ENCODE measurements around the gene MPV17L2.
"Not testable (repeated sequence)": the region's sequence is repeated elsewhere in the genome, so short reads cannot be mapped to it uniquely, and the experiment has no call there.

The MPV17L2 gene

DNA sequence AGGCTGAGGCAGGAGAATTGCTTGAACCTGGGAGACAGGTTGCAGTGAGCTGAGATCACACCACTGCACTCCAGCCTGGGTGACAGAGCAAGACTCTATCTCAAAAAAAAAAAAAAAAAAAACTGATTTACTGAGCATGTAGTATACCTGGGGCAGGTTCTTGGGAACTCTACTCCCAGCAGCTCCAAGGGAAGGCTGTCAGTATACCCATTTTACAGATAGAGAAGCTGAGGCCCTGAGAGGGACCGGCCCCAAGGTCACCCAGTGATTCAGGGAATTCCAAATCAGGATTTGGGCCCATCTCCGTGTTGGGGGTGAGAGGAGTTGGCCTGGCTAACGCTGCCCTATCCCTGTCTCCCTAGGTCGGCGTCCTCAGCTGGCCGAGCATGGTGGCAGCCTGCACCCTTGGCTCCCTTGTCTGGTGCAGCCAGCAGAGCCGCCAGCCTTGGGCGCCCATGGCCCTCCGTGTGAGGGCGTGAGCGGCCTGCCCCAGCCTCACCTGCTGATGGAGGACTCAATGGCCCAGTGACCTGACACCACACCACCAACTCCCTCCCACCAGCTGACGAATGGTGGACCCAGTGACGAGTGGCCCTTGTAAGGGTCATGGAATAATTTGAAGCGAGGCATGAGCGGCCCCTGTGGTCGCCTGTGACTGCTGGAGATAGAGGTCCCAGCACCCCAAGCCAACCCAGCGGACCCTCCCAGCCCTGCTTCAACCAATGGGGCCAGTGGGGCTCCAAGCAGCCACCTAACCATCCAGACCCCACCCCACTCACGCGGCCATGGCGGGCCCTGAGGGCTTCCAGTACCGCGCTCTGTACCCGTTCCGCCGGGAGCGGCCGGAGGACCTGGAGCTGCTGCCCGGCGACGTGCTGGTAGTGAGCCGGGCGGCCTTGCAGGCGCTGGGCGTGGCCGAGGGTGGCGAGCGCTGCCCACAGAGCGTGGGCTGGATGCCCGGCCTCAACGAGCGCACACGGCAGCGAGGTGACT lies 37.6 kb upstream of the MPV17L2 start:
- no peak for DNase-seq (ENCODE audit: low spot score)
- in situ Hi-C loops (cut with MboI; ENCODE audit: low sequenced_read_pairs, unreplicated experiment) = no loop called here
- TF ChIP-seq, protein P1, sequence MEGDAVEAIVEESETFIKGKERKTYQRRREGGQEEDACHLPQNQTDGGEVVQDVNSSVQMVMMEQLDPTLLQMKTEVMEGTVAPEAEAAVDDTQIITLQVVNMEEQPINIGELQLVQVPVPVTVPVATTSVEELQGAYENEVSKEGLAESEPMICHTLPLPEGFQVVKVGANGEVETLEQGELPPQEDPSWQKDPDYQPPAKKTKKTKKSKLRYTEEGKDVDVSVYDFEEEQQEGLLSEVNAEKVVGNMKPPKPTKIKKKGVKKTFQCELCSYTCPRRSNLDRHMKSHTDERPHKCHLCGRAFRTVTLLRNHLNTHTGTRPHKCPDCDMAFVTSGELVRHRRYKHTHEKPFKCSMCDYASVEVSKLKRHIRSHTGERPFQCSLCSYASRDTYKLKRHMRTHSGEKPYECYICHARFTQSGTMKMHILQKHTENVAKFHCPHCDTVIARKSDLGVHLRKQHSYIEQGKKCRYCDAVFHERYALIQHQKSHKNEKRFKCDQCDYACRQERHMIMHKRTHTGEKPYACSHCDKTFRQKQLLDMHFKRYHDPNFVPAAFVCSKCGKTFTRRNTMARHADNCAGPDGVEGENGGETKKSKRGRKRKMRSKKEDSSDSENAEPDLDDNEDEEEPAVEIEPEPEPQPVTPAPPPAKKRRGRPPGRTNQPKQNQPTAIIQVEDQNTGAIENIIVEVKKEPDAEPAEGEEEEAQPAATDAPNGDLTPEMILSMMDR (IDR thresholded peaks at IDR 0.05; ENCODE audit: borderline replicate concordance, control extremely low read depth, extremely low read depth, insufficient read depth, missing control alignments) = no peak

DNA sequence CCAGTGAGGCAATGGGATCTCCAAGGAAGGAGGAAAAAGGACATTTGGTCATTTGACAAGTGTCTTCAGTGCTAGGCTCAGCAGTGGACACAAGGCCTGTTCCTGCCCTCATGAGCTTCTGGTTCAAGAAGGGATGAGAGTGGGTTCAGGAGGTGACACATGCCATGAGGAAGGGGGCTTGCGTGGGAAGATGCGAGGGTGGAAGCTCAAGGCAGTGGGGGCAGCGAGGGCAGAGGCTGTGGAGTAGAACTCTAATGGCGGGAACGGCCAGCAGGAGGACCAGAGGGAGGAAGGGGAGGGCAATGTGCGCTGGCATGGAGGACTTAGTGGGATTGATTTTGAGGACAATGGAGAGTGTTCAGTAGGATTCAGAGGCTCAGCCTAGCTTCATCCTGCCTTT lies 36.8 kb upstream of the MPV17L2 start:
- in situ Hi-C loops (cut with MboI; ENCODE audit: low sequenced_read_pairs, unreplicated experiment) = no loop called here

DNA sequence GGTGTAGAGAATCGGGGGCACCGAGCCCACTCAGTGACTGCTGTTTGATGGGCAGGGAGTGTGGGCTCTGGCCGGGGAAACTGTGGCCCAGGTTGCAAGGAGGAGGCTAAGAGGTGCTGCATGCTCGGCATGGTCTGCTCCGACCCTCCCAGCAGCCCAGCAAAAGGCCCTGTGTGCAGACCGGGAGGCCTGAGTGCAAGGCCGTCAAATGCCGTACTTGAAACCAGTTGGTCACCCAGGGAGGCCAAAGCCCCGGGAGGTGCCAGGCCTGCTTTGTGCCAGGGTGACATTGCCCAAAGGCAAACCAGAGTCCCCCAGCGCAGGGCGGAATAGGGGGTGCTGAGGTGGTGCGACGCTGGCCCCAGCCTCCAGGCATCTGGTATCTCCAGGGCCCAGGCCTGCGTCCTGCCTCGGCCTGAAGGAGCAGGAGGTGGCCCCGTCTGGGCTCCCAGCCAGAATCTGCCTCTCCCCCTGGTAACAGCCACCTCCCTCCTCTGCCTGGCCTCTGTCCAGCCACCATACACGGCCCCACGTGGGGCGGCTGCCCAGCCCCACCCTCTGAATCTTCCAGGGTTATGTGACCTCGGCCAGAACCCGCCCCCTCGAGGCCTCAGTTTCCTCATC lies 36.1 kb upstream of the MPV17L2 start:
- in situ Hi-C loops (cut with MboI; ENCODE audit: low sequenced_read_pairs, unreplicated experiment) = no loop called here
- DNase-seq (ENCODE audit: low spot score) = no peak
- TF ChIP-seq, protein P1 (IDR thresholded peaks at IDR 0.05; ENCODE audit: borderline replicate concordance, control extremely low read depth, extremely low read depth, insufficient read depth, missing control alignments) = no peak

More for the DNA sequence above, 36.8 kb upstream of the MPV17L2 start:
- TF ChIP-seq, protein P1 (IDR thresholded peaks at IDR 0.05; ENCODE audit: borderline replicate concordance, control extremely low read depth, extremely low read depth, insufficient read depth, missing control alignments) = no peak
- DNase-seq (ENCODE audit: low spot score) = no peak

DNA sequence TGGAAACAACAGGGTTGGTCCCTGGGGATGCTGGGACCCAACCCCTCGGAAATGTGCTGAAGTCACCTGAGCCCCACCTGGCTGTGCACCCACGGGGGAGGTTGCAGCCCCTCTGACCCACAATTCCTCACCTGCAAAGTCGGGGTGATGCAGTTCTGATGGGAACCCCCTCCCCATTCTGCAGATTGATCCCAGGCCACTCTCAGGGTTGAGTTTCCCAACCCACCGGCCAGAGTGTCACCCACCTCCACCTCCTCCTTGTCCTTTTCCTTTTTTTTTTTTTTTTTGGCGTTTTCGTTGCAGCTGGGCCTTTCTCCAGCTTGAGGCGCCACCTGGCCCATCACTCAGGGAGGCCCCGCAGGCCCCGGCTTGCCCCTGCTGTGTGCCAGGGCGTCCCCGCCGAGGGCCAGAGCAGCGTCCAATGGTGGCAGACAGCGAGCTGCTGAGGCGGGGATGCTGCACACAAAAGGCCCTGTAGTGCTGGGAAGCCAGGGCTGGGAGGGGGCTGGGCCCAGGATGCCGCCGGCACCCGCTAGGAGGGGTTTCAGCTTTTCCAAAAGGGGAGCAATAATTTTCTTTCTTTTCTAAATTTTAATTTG lies 35.5 kb upstream of the MPV17L2 start:
- in situ Hi-C loops (cut with MboI; ENCODE audit: low sequenced_read_pairs, unreplicated experiment) = no loop called here
- no peak for DNase-seq (ENCODE audit: low spot score)
- TF ChIP-seq, protein P1 (IDR thresholded peaks at IDR 0.05; ENCODE audit: borderline replicate concordance, control extremely low read depth, extremely low read depth, insufficient read depth, missing control alignments) = no peak

DNA sequence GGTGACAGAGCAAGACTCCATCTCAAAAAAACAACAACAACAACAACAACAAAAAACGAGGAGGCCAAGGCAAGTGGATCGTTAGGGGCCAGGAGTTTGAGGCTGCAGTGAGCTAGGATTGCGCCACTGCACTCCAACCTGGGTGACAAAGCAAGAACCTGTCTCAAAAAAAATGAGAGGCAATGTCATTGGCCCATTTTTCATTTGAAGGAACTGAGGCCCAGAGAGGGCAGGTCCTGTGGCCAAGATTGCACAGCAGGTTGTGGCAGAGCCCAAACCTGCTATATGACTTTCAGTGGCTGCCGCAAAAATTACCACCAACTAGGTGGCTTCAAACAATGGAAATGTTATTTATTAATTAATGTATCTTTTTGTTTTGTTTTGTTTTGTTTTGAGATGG lies 34.6 kb upstream of the MPV17L2 start:
- DNase-seq (ENCODE audit: low spot score) = no peak
- in situ Hi-C loops (cut with MboI; ENCODE audit: low sequenced_read_pairs, unreplicated experiment) = no loop called here
- TF ChIP-seq, protein P1 (IDR thresholded peaks at IDR 0.05; ENCODE audit: borderline replicate concordance, control extremely low read depth, extremely low read depth, insufficient read depth, missing control alignments) = no peak

DNA sequence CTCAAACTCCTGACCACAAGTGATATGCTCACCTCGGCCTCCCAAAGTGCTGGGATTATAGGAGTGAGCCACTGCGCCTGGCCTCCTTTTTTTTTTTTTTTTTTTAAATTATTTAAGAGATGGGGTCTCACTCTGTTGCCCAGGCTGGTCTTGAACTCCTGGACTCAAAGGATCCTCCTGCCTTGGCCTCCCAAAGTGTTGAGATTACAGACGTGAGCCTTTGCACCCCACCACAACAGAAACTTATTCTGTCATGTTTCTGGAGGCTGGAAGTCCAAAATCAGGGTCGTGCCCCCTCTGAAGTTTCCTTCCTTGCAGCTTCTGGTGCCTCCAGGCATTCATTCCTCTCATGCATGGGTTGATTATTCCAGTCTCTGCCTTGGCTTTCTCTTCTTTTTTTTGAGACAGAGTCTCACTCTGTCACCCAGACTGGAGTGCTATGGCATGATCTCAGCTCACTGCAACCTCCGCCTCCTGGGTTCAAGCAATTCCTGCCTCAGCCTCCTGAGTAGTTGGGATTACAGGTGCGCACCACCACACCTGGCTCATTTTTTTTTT lies 33.9 kb upstream of the MPV17L2 start:
- DNase-seq (ENCODE audit: low spot score); in situ Hi-C loops (cut with MboI; ENCODE audit: low sequenced_read_pairs, unreplicated experiment): not testable (repeated sequence)

All from GM13976 (cell line).